H1 (cell line): ENCODE measurements around the gene FSCN2. TPM values are rescaled to one million over a fixed set of nuclear protein-coding genes. Genes with fewer than 3 reads are reported as not detected.
A peak's percentile ranks its signal among the peaks of the same experiment; 100 is the strongest.

Experiments
- CTCF ChIA-PET: fragments of 300-600 bp; sonication (Branson Sonifier 250); formaldehyde crosslinking; loops from one replicate; lab custom pipeline; 2021; ENCODE audit not compliant: partially characterized antibody; lab: Charles Lee
- POLR2A ChIA-PET: fragments of 300-600 bp; sonication (Branson Sonifier 250); formaldehyde crosslinking; loops from one replicate; lab custom pipeline; 2021; ENCODE audit warnings: inconsistent platforms; ENCODE audit not compliant: partially characterized antibody; lab: Charles Lee
- DNase-seq, 2 experiments: peaks; one replicate each; pipeline versions ENCODE4 v3.0.0 to v3.0.0-alpha.2; 2010 to 2022; ENCODE audit warnings: low spot score in 2 of 2, low read depth in 1 of 2, mixed read lengths in 1 of 2
- FAIRE-seq: peaks from 2 replicates; lab custom pipeline; 2011; peaks lifted over from hg19 to GRCh38; lab: Jason Lieb, UNC
- H2AFZ ChIP-seq: 2 replicates; pipeline ENCODE4 v1.8.1; 2012; ENCODE audit warnings: low read length, inconsistent platforms
- H2AK5ac ChIP-seq: 2 replicates; pipeline ENCODE4 v1.6.1; 2013; ENCODE audit warnings: low read depth, low read length
- H2BK120ac ChIP-seq: replicated peaks from 2 replicates; pipeline ENCODE3; 2013; ENCODE audit warnings: low read depth, low read length, inconsistent platforms
- H2BK12ac ChIP-seq: 2 replicates; pipeline ENCODE4 v1.6.1; 2013; ENCODE audit warnings: low read depth, low read length
- H2BK15ac ChIP-seq: 2 replicates; pipeline ENCODE4 v1.6.1; 2013; ENCODE audit warnings: low read length
- H2BK20ac ChIP-seq: 2 replicates; pipeline ENCODE4 v1.6.1; 2013; ENCODE audit warnings: low read length
- H2BK5ac ChIP-seq: 2 replicates; pipeline ENCODE4 v1.6.1; 2013; ENCODE audit warnings: low read depth, low read length
- H3K14ac ChIP-seq: 2 replicates; pipeline ENCODE4 v1.6.1; 2013; ENCODE audit warnings: inconsistent platforms; ENCODE audit not compliant: insufficient read length
- H3K18ac ChIP-seq: 2 replicates; pipeline ENCODE4 v1.6.1; 2013; ENCODE audit warnings: low read length; ENCODE audit errors: extremely low read depth
- H3K23ac ChIP-seq: 2 replicates; pipeline ENCODE4 v1.6.1; 2013; ENCODE audit warnings: inconsistent platforms; ENCODE audit not compliant: insufficient read length
- H3K23me2 ChIP-seq: 2 replicates; pipeline ENCODE4 v1.6.1; 2013; ENCODE audit warnings: low read depth, low read length
- H3K27ac ChIP-seq: 2 replicates; pipeline ENCODE4 v1.6.1; 2011; ENCODE audit warnings: low read depth, low read length, inconsistent platforms
- H3K27me3 ChIP-seq, 4 experiments: replicated peaks in 1 of 4; 1 replicate in 1 of 4; 2 replicates in 3 of 4; pipeline versions ENCODE4 v1.6.1 to v1.8.1; 2011 to 2013; ENCODE audit warnings: low read length in 3 of 4, mild to moderate bottlenecking in 3 of 4, inconsistent platforms in 2 of 4, mixed read lengths in 2 of 4, moderate library complexity in 1 of 4; ENCODE audit not compliant: control insufficient read depth in 3 of 4, insufficient read depth in 3 of 4; ENCODE audit errors: extremely low read depth in 1 of 4
- H3K36me3 ChIP-seq, 4 experiments: 2 replicates each; pipeline versions ENCODE4 v1.6.1 to v1.8.1; 2011 to 2013; ENCODE audit warnings: mild to moderate bottlenecking in 4 of 4, low read length in 3 of 4, moderate library complexity in 2 of 4, control low read depth in 1 of 4, inconsistent platforms in 1 of 4; ENCODE audit not compliant: insufficient read depth in 4 of 4, control insufficient read depth in 2 of 4
- H3K4ac ChIP-seq: replicated peaks from 2 replicates; pipeline ENCODE3; 2013; ENCODE audit warnings: low read length, low read depth, mixed read lengths, inconsistent platforms; ENCODE audit not compliant: insufficient read length
- H3K4me1 ChIP-seq, 4 experiments: replicated peaks in 1 of 4; 1 replicate in 1 of 4; 2 replicates in 3 of 4; pipeline versions ENCODE4 v1.6.1 to v1.8.1; 2011 to 2013; ENCODE audit warnings: low read length in 3 of 4, inconsistent platforms in 2 of 4, mixed read lengths in 1 of 4; ENCODE audit not compliant: insufficient read depth in 4 of 4, control insufficient read depth in 3 of 4
- H3K4me2 ChIP-seq, 2 experiments: 2 replicates each; pipeline versions ENCODE4 v1.6.1 to v1.8.1; 2011 to 2013; ENCODE audit warnings: low read depth in 2 of 2, low read length in 2 of 2, control low read depth in 1 of 2, inconsistent platforms in 1 of 2, mild to moderate bottlenecking in 1 of 2; ENCODE audit not compliant: insufficient read depth in 1 of 2
- H3K4me3 ChIP-seq, 4 experiments: fragments of 200-600, 300-600 bp in 1 of 4; sonication (generic), shearing (Covaris generic), sonication (Bioruptor Twin) in 1 of 4; 2 replicates each; pipeline versions ENCODE4 v1.5.1 to v1.8.1; 2011 to 2016; ENCODE audit warnings: low read length in 4 of 4, low read depth in 3 of 4, control low read depth in 2 of 4, inconsistent platforms in 2 of 4, mild to moderate bottlenecking in 2 of 4, mixed read lengths in 1 of 4, moderate library complexity in 1 of 4; ENCODE audit not compliant: insufficient read depth in 2 of 4; ENCODE audit errors: extremely low read depth in 1 of 4
- H3K56ac ChIP-seq: replicated peaks from 2 replicates; pipeline ENCODE3; 2013; ENCODE audit warnings: low read depth, mild to moderate bottlenecking, mixed read lengths, low read length, inconsistent platforms; ENCODE audit not compliant: insufficient read length
- H3K79me1 ChIP-seq: 2 replicates; pipeline ENCODE4 v1.6.1; 2013; ENCODE audit warnings: low read depth, low read length, control low read depth
- H3K79me2 ChIP-seq, 2 experiments: 2 replicates each; pipeline versions ENCODE4 v1.6.1 to v1.8.1; 2012 to 2013; ENCODE audit warnings: low read length in 2 of 2, mild to moderate bottlenecking in 2 of 2, inconsistent platforms in 1 of 2; ENCODE audit not compliant: insufficient read depth in 2 of 2, control insufficient read depth in 1 of 2
- H3K9ac ChIP-seq, 4 experiments: replicated peaks in 1 of 4; 1 replicate in 1 of 4; 2 replicates in 3 of 4; pipeline versions ENCODE4 v1.6.1 to v1.8.1; 2011 to 2013; ENCODE audit warnings: low read depth in 3 of 4, low read length in 3 of 4, control low read depth in 2 of 4, mild to moderate bottlenecking in 2 of 4, moderate library complexity in 2 of 4, inconsistent platforms in 1 of 4; ENCODE audit errors: extremely low read depth in 1 of 4
- H3K9me3 ChIP-seq, 2 experiments: 2 replicates each; pipeline versions ENCODE4 v1.6.1 to v1.8.1; 2012 to 2013; ENCODE audit warnings: mild to moderate bottlenecking in 2 of 2, moderate library complexity in 2 of 2, control low read depth in 1 of 2, inconsistent platforms in 1 of 2, low read depth in 1 of 2, low read length in 1 of 2, mixed read lengths in 1 of 2; ENCODE audit not compliant: insufficient read depth in 2 of 2
- H4K20me1 ChIP-seq, 2 experiments: replicated peaks in 1 of 2; 2 replicates each; pipeline versions ENCODE3 to v1.8.1; 2011 to 2013; ENCODE audit warnings: inconsistent platforms in 2 of 2, low read length in 2 of 2, mild to moderate bottlenecking in 1 of 2; ENCODE audit not compliant: insufficient read depth in 2 of 2, control insufficient read depth in 1 of 2
- H4K5ac ChIP-seq: 2 replicates; pipeline ENCODE4 v1.6.1; 2013; ENCODE audit warnings: low read length, low read depth, mixed read lengths, inconsistent platforms; ENCODE audit not compliant: insufficient read length
- H4K8ac ChIP-seq: 2 replicates; pipeline ENCODE4 v1.8.0; 2013; ENCODE audit warnings: mild to moderate bottlenecking, moderate library complexity, low read length, inconsistent platforms; ENCODE audit not compliant: insufficient read depth; ENCODE audit errors: extremely low read depth
- H4K91ac ChIP-seq: replicated peaks from 2 replicates; pipeline ENCODE3; 2013; ENCODE audit warnings: low read length, mixed read lengths, inconsistent platforms; ENCODE audit not compliant: insufficient read length
- CBX8 ChIP-seq: fragments of 300-800, 300-1000 bp; sonication (generic); IDR thresholded peaks from 2 replicates; pipeline ENCODE4 v1.7.1; 2016; ENCODE audit warnings: low read depth, low read length, borderline replicate concordance
- CHD1 ChIP-seq: IDR thresholded peaks from 2 replicates; pipeline ENCODE4 v1.6.1; 2012; ENCODE audit warnings: low read depth, low read length, improper control_type of control experiment
- KDM4A ChIP-seq: IDR thresholded peaks from one replicate; pipeline ENCODE4 v1.7.1; 2012; ENCODE audit warnings: low read depth, mild to moderate bottlenecking, moderate library complexity, low read length, inconsistent platforms; ENCODE audit not compliant: severe bottlenecking
- NRF1 ChIP-seq: IDR thresholded peaks from 2 replicates; pipeline ENCODE4 v1.6.1; 2011; ENCODE audit warnings: mild to moderate bottlenecking, low read depth, low read length, improper control_type of control experiment
- POLR2A ChIP-seq, 2 experiments: IDR thresholded peaks; 1 replicate in 1 of 2; 2 replicates in 1 of 2; pipeline ENCODE4 v1.6.1; 2011; ENCODE audit warnings: low read depth in 2 of 2, low read length in 2 of 2, mild to moderate bottlenecking in 2 of 2; ENCODE audit errors: control extremely low read depth in 1 of 2
- RNF2 ChIP-seq: fragments of 200-900, 300-1000 bp; sonication (generic); IDR thresholded peaks from 2 replicates; pipeline ENCODE4 v1.7.1; 2016; ENCODE audit warnings: borderline replicate concordance, low read depth, mild to moderate bottlenecking, antibody characterized with exemption, low read length; ENCODE audit not compliant: poor library complexity, severe bottlenecking; ENCODE audit errors: missing control alignments
- SAP30 ChIP-seq: fragments of 300-600 bp; sonication (generic); IDR thresholded peaks from 2 replicates; pipeline ENCODE4 v1.7.1; 2012; ENCODE audit warnings: low read length, moderate library complexity, mild to moderate bottlenecking, inconsistent platforms; ENCODE audit not compliant: insufficient read depth, insufficient replicate concordance
- TBP ChIP-seq: IDR thresholded peaks from 2 replicates; pipeline ENCODE4 v1.6.1; 2011; ENCODE audit warnings: low read depth, low read length, improper control_type of control experiment
- USF2 ChIP-seq: IDR thresholded peaks from 2 replicates; pipeline ENCODE4 v1.6.1; 2011; ENCODE audit warnings: low read length, improper control_type of control experiment
- WGBS, 2 experiments: shearing (Covaris generic) in 1 of 2; methylation state at CpG; one replicate each; pipeline versions ENCODE4 v1.1.6 to v1.1.7; 2013 to 2015; ENCODE audit warnings: low lambda C conversion rate in 2 of 2, mixed read lengths in 2 of 2, inconsistent platforms in 1 of 2, low coverage in 1 of 2, missing lambda C conversion rate in 1 of 2; ENCODE audit not compliant: insufficient replicate concordance in 2 of 2, insufficient coverage in 1 of 2, insufficient read length in 1 of 2; ENCODE audit errors: extremely low coverage in 1 of 2, missing lambda C conversion rate in 1 of 2; 5-methylcytosine and 5-hydroxymethylcytosine counted together
- polyA plus RNA-seq, 7 experiments: library from polyadenylated mRNA; depleted of rRNA in 3 of 7; stranded (reverse) in 5 of 7; unstranded in 2 of 7; fragments of >200 nt in 5 of 7; fragments of 200-250 nt in 2 of 7; gene quantifications; 1 replicate in 5 of 7; 2 replicates in 1 of 7; 4 replicates in 1 of 7; pipeline versions ENCODE4 v1.2.1 to v1.2.3, GENCODE V29; 2011 to 2013; ENCODE audit warnings: missing spikeins in 2 of 7, mixed read lengths in 2 of 7
- total RNA-seq: library from RNA; stranded (reverse); fragmentation: NEBNext Ultra II Directional; extraction: Animal tissue kit (Norgen Biotek cat#: 25700); gene quantifications from 2 replicates; pipeline ENCODE4 v1.2.1, GENCODE V29; 2021
- TF ChIP-seq, protein P1 (sequence below): IDR thresholded peaks from 2 replicates; pipeline ENCODE4 v1.6.1; 2012; ENCODE audit warnings: inconsistent platforms

FSCN2 gene
- total and polyA plus RNA-seq, 2 of the 8 experiments (the other 6 are each of a cell fraction or from before 2014, with no cell fraction given), result 0.18 to 0.30 TPM

DNA sequence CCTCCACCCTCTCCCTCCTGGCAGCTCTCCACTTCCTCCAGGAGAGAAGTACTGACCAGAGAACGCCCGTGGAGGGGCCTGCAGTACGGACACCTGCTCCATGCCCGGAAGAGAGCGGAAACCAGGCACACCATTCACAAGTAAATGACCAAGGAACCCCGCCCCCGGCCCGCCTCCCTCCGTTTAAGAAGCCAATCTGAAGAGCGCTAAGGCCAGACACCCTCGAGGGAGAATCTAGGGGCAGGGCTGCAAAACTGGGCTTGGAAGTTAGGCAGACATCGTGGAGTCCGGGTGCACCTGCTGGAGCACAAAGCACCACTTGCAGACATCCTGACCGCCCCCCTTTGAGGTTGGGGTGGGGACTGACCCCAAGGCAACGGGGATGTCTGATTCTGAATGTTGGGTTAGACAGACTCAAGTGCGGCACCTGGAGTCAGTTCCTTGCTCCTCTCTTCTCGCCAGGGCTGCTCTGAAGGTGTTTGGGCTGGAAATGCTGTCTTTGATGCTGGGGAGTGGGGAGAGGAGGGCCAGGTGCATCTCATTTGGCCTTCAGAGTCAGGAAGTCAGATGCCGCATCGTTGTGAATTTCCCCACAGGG is 24.9 kb downstream of the FSCN2 start:
- Histone ChIP-seq H2BK5ac (peak overlapping the region; percentile 78), H3K27me3 (no peaks in the 10 kb centered on the region), H2AFZ (no peak overlapping the region), H3K79me2 (peaks cover 0 to 10% of the 10 kb centered on the region in 2 experiments; a peak in 1 of 4 replicates), H3K14ac (no peak overlapping the region), H3K9ac (peak overlapping the region; percentile 63 to 74 (median 68)), H3K23ac (no peak overlapping the region), H2AK5ac (0 out of 2 replicates have a peak overlapping the region, but pooled peaks have one; percentile 14), H3K4me2 (peak overlapping the region; percentile 85 to 87), H3K18ac (no peak overlapping the region), H4K8ac (no peak overlapping the region), H3K27ac (peak overlapping the region; percentile 13; the same call in 1 of the 2 replicates), H4K91ac (peak overlapping the region; percentile 65), H3K36me3 (peaks cover 0 to 14% (median 8%) of the 10 kb centered on the region in 4 experiments; a peak in 5 of 8 replicates), H2BK12ac (no peak overlapping the region), H3K79me1 (peaks cover 4% of the 10 kb centered on the region; the same call in 1 of the 2 replicates), H4K20me1 (peaks cover 3 to 17% of the 10 kb centered on the region in 2 experiments), H3K4me1 (peaks cover 3 to 17% (median 8%) of the 10 kb centered on the region in 4 experiments), H3K23me2 (peaks cover 9% of the 10 kb centered on the region; the same call in 1 of the 2 replicates), H3K56ac (peak overlapping the region; percentile 70), H4K5ac (no peak overlapping the region), H3K4me3 (peak overlapping the region; percentile 69 to 94 (median 84)), H3K9me3 (no peaks in the 10 kb centered on the region), H3K4ac (no peak overlapping the region), H2BK15ac (no peak overlapping the region), H2BK20ac (no peak overlapping the region), H2BK120ac (no peak overlapping the region)
- FAIRE-seq (no peak), DNase-seq (peak; percentile 58 to 83)
- POLR2A ChIA-PET, result interaction anchor here (0.6 to 5.0 kb wide), 18 partner anchors 8 to 156 kb away, joined by 3 to 50 read pairs (median 6); partner anchors contain the start of genes ACTG1, MRPL12, NPLOC4 and TSPAN10
- WGBS, 2 experiments, result 8% methylated on average over 15 of the region's 19 CpGs; no CpG with 5 or more reads in 1 of the 2 experiments
- CTCF ChIA-PET, result interaction anchor here (0.9 kb wide), 1 partner anchor 43 kb away, joined by 3 read pairs; no protein-coding TSS in a partner anchor
- TF ChIP-seq CBX8 (no peak), NRF1 (no peak), TBP (peak; percentile 57; the same call in 1 of the 2 replicates), POLR2A (IDR thresholded peaks at IDR 0.05; ENCODE audit: control extremely low read depth in 1 of 2, low read depth in 2 of 2, low read length in 2 of 2) (peak in 1 of 2 experiments; percentile 63; a peak in 1 of 3 replicates), CHD1 (no peak), KDM4A (no peak), RNF2 (no peak), SAP30 (peak; percentile 90), USF2 (no peak)
- TF ChIP-seq, protein P1, sequence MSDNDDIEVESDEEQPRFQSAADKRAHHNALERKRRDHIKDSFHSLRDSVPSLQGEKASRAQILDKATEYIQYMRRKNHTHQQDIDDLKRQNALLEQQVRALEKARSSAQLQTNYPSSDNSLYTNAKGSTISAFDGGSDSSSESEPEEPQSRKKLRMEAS, result peak; percentile 48; the same call in 1 of the 2 replicates
